HepG2 (cell line): ENCODE results near the gene FITM1. TPM values are rescaled to one million over a fixed set of nuclear protein-coding genes. Genes with fewer than 3 reads are reported as not detected.
A peak's percentile ranks its signal among the peaks of the same experiment; 100 is the strongest.

Source experiments
- ATAC-seq: fragments of 200-7000 bp; cut with Tn5 transposase; 3 replicates; pipeline ENCODE4 v1.9.1; 2020; ENCODE audit warnings: mild to moderate bottlenecking, moderate library complexity
- BruUV-seq: library from RNA; stranded (reverse); fragments of 400-500 nt; replicated peaks from 2 replicates; lab custom pipeline; 2021; lab: Mats Ljungman, UMichigan
- CTCF ChIA-PET: fragments of 300-600 bp; formaldehyde crosslinking; extraction: SDS; loops from one replicate; lab custom pipeline; 2021; ENCODE audit warnings: low total read pairs, inconsistent platforms, low intra/inter-chr PET ratio; lab: Yijun Ruan, JAX
- POLR2A ChIA-PET: fragments of 350-600 bp; sonication (Branson Sonifier 250); formaldehyde crosslinking; loops from one replicate; lab custom pipeline; 2020; ENCODE audit warnings: antibody characterized with exemption, inconsistent platforms; lab: Yijun Ruan, JAX
- DNase-seq: peaks from one replicate; pipeline ENCODE4 v3.0.0-alpha.2; 2015; ENCODE audit warnings: low spot score
- FAIRE-seq: peaks from 3 replicates; lab custom pipeline; 2011; peaks lifted over from hg19 to GRCh38; lab: Jason Lieb, UNC
- H2AFZ ChIP-seq: one replicate; pipeline ENCODE4 v1.6.1; 2011; ENCODE audit warnings: low read length, inconsistent platforms
- H3K27ac ChIP-seq: fragments of 300-600 bp; 3 replicates; pipeline ENCODE4 v1.8.0; 2011; ENCODE audit warnings: mixed run types, mild to moderate bottlenecking, mixed read lengths, low read length, inconsistent platforms; ENCODE audit not compliant: insufficient read depth; ENCODE audit errors: extremely low read length
- H3K27me3 ChIP-seq, 2 experiments: fragments of 200-600 bp in 1 of 2; 2 replicates in 1 of 2; 3 replicates in 1 of 2; pipeline versions ENCODE4 v1.6.0 to v1.8.0; 2011; ENCODE audit warnings: low read length in 2 of 2, mild to moderate bottlenecking in 2 of 2, moderate library complexity in 2 of 2, inconsistent platforms in 1 of 2; ENCODE audit not compliant: insufficient read depth in 2 of 2, control insufficient read depth in 1 of 2
- H3K36me3 ChIP-seq, 2 experiments: fragments of 200-600 bp in 1 of 2; replicated peaks in 1 of 2; 2 replicates in 1 of 2; 3 replicates in 1 of 2; pipeline versions ENCODE4 v1.5.1 to v1.8.0; 2011; ENCODE audit warnings: low read length in 2 of 2, inconsistent platforms in 1 of 2; ENCODE audit not compliant: insufficient read depth in 2 of 2, control insufficient read depth in 1 of 2
- H3K4me1 ChIP-seq: 2 replicates; pipeline ENCODE4 v1.5.1; 2012; ENCODE audit warnings: low read length, inconsistent platforms; ENCODE audit not compliant: insufficient read depth
- H3K4me2 ChIP-seq: 2 replicates; pipeline ENCODE4 v1.6.0; 2011; ENCODE audit warnings: low read depth, low read length, inconsistent platforms
- H3K4me3 ChIP-seq, 3 experiments: fragments of 200-600 bp in 1 of 3; sonication (generic), shearing (Covaris generic) in 1 of 3; replicated peaks in 1 of 3; 2 replicates each; pipeline ENCODE4 v1.5.1; 2011 to 2016; ENCODE audit warnings: low read length in 3 of 3, inconsistent platforms in 2 of 3, low read depth in 2 of 3, mild to moderate bottlenecking in 2 of 3, control low read depth in 1 of 3, mixed read lengths in 1 of 3; ENCODE audit not compliant: insufficient read depth in 1 of 3
- H3K79me2 ChIP-seq: one replicate; pipeline ENCODE4 v1.6.1; 2011; ENCODE audit warnings: low read length, inconsistent platforms; ENCODE audit not compliant: insufficient read depth
- H3K9ac ChIP-seq: 2 replicates; pipeline ENCODE4 v1.6.0; 2011; ENCODE audit warnings: mild to moderate bottlenecking, low read depth, low read length, inconsistent platforms; ENCODE audit not compliant: insufficient read depth
- H3K9me3 ChIP-seq: 2 replicates; pipeline ENCODE4 v1.5.1; 2012; ENCODE audit warnings: mild to moderate bottlenecking, low read length
- H4K20me1 ChIP-seq: 2 replicates; pipeline ENCODE4 v1.6.0; 2011; ENCODE audit warnings: inconsistent platforms, mild to moderate bottlenecking, low read length, moderate library complexity; ENCODE audit not compliant: insufficient read depth
- CENPT ChIP-seq: sonication (generic); formaldehyde crosslinking; IDR thresholded peaks from 2 replicates; pipeline ENCODE4 v1.8.0; 2022; ENCODE audit warnings: low read depth, mild to moderate bottlenecking, moderate library complexity, missing genetic modification reagents
- HOXA3 ChIP-seq: sonication (generic); formaldehyde crosslinking; IDR thresholded peaks from 2 replicates; pipeline ENCODE4 v1.5.0; 2020; ENCODE audit warnings: missing genetic modification reagents
- KDM6A ChIP-seq: IDR thresholded peaks from 2 replicates; pipeline ENCODE4 v1.6.1; 2016; ENCODE audit warnings: low read depth
- KLF13 ChIP-seq: sonication (generic); formaldehyde crosslinking; IDR thresholded peaks from 2 replicates; pipeline ENCODE4 v1.4.0; 2020; ENCODE audit warnings: mild to moderate bottlenecking, missing genetic modification reagents
- LBX2 ChIP-seq: sonication (generic); formaldehyde crosslinking; IDR thresholded peaks from 2 replicates; pipeline ENCODE4 v1.5.0; 2020; ENCODE audit warnings: missing genetic modification reagents, mild to moderate bottlenecking, borderline replicate concordance
- MAFK ChIP-seq, 2 experiments: IDR thresholded peaks in 1 of 2; conservative IDR thresholded peaks in 1 of 2; 2 replicates each; pipeline ENCODE4 v1.6.1; 2011; ENCODE audit warnings: improper control_type of control experiment in 2 of 2, low read length in 2 of 2
- MYC ChIP-seq: sonication (generic); formaldehyde crosslinking; IDR thresholded peaks from 2 replicates; pipeline ENCODE4 v1.9.0; 2021; ENCODE audit warnings: missing genetic modification reagents, borderline replicate concordance
- RBFOX2 ChIP-seq: fragments of 200-400 bp; formaldehyde crosslinking; IDR thresholded peaks from 2 replicates; pipeline ENCODE4 v1.6.1; 2017; ENCODE audit warnings: low read depth, mild to moderate bottlenecking, low read length
- SP1 ChIP-seq, 2 experiments: fragments of 450-650 bp in 1 of 2; sonication (generic) in 1 of 2; formaldehyde crosslinking in 1 of 2; IDR thresholded peaks; 2 replicates each; pipeline versions ENCODE4 v1.4.0 to v1.6.1; 2016 to 2020; ENCODE audit warnings: missing genetic modification reagents in 1 of 2
- TCF12 ChIP-seq, 2 experiments: fragments of 450-650 bp in 1 of 2; sonication (generic) in 1 of 2; formaldehyde crosslinking in 1 of 2; IDR thresholded peaks; 2 replicates each; pipeline versions ENCODE4 v1.6.1 to v1.8.0; 2017 to 2022; ENCODE audit warnings: antibody characterized with exemption in 1 of 2, mild to moderate bottlenecking in 1 of 2, missing genetic modification reagents in 1 of 2, moderate library complexity in 1 of 2
- ZBTB25 ChIP-seq: IDR thresholded peaks from 2 replicates; pipeline ENCODE4 v1.6.1; 2018; ENCODE audit warnings: missing genetic modification reagents
- ZKSCAN1 ChIP-seq: fragments of 150-350 bp; IDR thresholded peaks from 2 replicates; pipeline ENCODE4 v1.6.1; 2014; ENCODE audit warnings: low read length
- ZNF10 ChIP-seq: sonication (generic); formaldehyde crosslinking; IDR thresholded peaks from 2 replicates; pipeline ENCODE4 v1.4.0; 2020; ENCODE audit warnings: mild to moderate bottlenecking, low read depth, missing genetic modification reagents, borderline replicate concordance
- ZNF232 ChIP-seq: sonication (generic); formaldehyde crosslinking; IDR thresholded peaks from 2 replicates; pipeline ENCODE4 v1.4.0; 2020; ENCODE audit warnings: missing genetic modification reagents, borderline replicate concordance
- ZNF839 ChIP-seq: sonication (generic); formaldehyde crosslinking; IDR thresholded peaks from 2 replicates; pipeline ENCODE4 v1.4.0; 2020; ENCODE audit warnings: missing genetic modification reagents, mild to moderate bottlenecking, borderline replicate concordance
- WGBS: methylation state at CpG from one replicate; pipeline ENCODE4 v1.1.6; 2017; ENCODE audit warnings: low lambda C conversion rate; 5-methylcytosine and 5-hydroxymethylcytosine counted together
- in situ Hi-C: cut with HindIII; loops from 2 replicates; pipeline ENCODE4 v1.10.0; 2017; ENCODE audit warnings: low pct_unique_long_range_greater_than_20kb; ENCODE audit not compliant: extremely low pct_ligation_motif_present
- intact Hi-C: fragments of 100-400 bp; cut with micrococcal nuclease; formaldehyde crosslinking; loops from one replicate; pipeline ENCODE4 v1.10.0; 2022; ENCODE audit not compliant: unreplicated experiment
- polyA plus RNA-seq, 8 experiments: library from polyadenylated mRNA; depleted of rRNA in 3 of 8; stranded (reverse) in 7 of 8; unstranded in 1 of 8; fragments of >200 nt; fragmentation: Illumina TruSeq in 4 of 8; extraction: Trizol in 4 of 8; gene quantifications; 2 replicates each; pipeline versions ENCODE4 v1.2.1 to v1.2.3, GENCODE V29; 2011 to 2016; ENCODE audit warnings: low read depth in 4 of 8, missing spikeins in 1 of 8, mixed read lengths in 1 of 8; ENCODE audit not compliant: insufficient read depth in 1 of 8
- total RNA-seq, 5 experiments: library from RNA; depleted of rRNA; stranded (reverse); fragments of >200 nt; fragmentation: Illumina TruSeq; extraction: Trizol; gene quantifications; 2 replicates each; pipeline ENCODE4 v1.2.3, GENCODE V29; 2016; ENCODE audit warnings: low read depth in 1 of 5
- TF ChIP-seq, protein P1 (sequence below): sonication (generic); formaldehyde crosslinking; IDR thresholded peaks from 2 replicates; pipeline ENCODE4 v1.4.0; 2020; ENCODE audit warnings: mild to moderate bottlenecking, missing genetic modification reagents

Gene FITM1
- total and polyA plus RNA-seq, 2 of the 13 experiments (the other 11 are each of a cell fraction or from before 2014, with no cell fraction given), result 2.7 to 5.8 TPM

DNA sequence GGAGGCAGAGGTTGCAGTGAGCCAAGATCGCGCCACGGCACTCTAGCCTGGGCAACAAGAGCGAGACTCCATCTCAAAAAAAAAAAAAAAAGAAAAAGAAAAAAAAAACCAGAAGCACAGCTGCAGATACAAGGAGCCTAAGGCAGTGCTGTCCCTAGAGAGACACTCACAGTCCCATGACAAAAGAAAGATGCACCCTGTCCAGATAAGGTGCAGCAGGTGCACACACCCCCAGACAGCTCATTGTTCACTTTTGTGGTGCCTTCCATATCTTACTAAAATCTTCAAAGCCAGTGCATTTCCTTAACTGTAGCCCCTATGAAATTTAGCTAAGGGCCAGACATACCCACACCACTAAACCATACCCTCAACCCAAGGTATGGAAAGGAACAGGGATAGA lies 8.0 kb upstream of the FITM1 start:
- no peak overlapping the region for H3K9ac ChIP-seq
- H3K27me3 ChIP-seq, result no peaks in the 10 kb centered on the region
- peaks cover 5% of the 10 kb centered on the region; the same call in 1 of the 2 replicates for H3K4me1 ChIP-seq
- whole genome bisulfite sequencing, result 82% methylated on average over 4 of the region's 4 CpGs
- H3K79me2 ChIP-seq, result peaks cover 10% of the 10 kb centered on the region
- FAIRE-seq (no peak), ATAC-seq (no peak; the same call in 2 of the 3 replicates), DNase-seq (no peak)
- H4K20me1 ChIP-seq, result no peaks in the 10 kb centered on the region
- H2AFZ ChIP-seq, result no peak overlapping the region
- BruUV-seq, result no TSS peak
- intact Hi-C loops, result no loop called here
- CTCF ChIA-PET, result no interaction called here
- POLR2A ChIA-PET, result interaction anchor here (0.7 to 22.7 kb wide), 5 partner anchors 2 to 66 kb away, joined by 3 to 977 read pairs (median 279); partner anchors contain the start of genes DCAF11, EMC9, FITM1 and IPO4
- no peak overlapping the region for H3K4me3 ChIP-seq
- TF ChIP-seq RBFOX2 (peak; percentile 40; the same call in 1 of the 2 replicates), ZNF232 (CRISPR knock-in tag) (no peak), CENPT (CRISPR knock-in tag) (0 out of 2 replicates have a peak, but pooled peaks have one; percentile 34), SP1 (IDR thresholded peaks at IDR 0.05) (no peak), SP1 (CRISPR knock-in tag; IDR thresholded peaks at IDR 0.05) (no peak)
- TF ChIP-seq, all 625 proteins: peak for 2
- no peak overlapping the region for H3K4me2 ChIP-seq
- in situ Hi-C loops, result loop anchor here (25.0 kb wide), 1 partner anchor 1535 kb away; the partner anchor contains the start of genes ABHD4 and DAD1
- H3K27ac ChIP-seq, result no peak overlapping the region
- H3K9me3 ChIP-seq, result no peaks in the 10 kb centered on the region
- H3K36me3 ChIP-seq, result peaks cover 56 to 62% of the 10 kb centered on the region in 2 experiments

- H3K27me3 ChIP-seq, result no peaks in the 10 kb centered on the region
- ChIA-PET CTCF (no interaction called here), POLR2A (interaction anchor here (0.9 to 22.7 kb wide), 5 partner anchors 2 to 38 kb away, joined by 3 to 977 read pairs (median 279); partner anchors contain the start of genes DCAF11, EMC9, FITM1 and IRF9)
- no TSS peak for BruUV-seq
- H3K4me2 ChIP-seq, result no peak overlapping the region
- H3K4me1 ChIP-seq, result peaks cover 2% of the 10 kb centered on the region; the same call in 1 of the 2 replicates
- H3K4me3 ChIP-seq, result no peak overlapping the region
- peaks cover 5% of the 10 kb centered on the region for H3K79me2 ChIP-seq
- DNase-seq (no peak), ATAC-seq (no peak), FAIRE-seq (no peak)
- no peaks in the 10 kb centered on the region for H4K20me1 ChIP-seq
- H3K9me3 ChIP-seq, result no peaks in the 10 kb centered on the region
- no peak overlapping the region for H3K9ac ChIP-seq
- no peak overlapping the region for H2AFZ ChIP-seq
- intact Hi-C loops (no loop called here), in situ Hi-C loops (loop anchor here (25.0 kb wide), 1 partner anchor 1536 kb away; the partner anchor contains the start of genes ABHD4 and DAD1)
- H3K36me3 ChIP-seq, result peaks cover 53 to 57% of the 10 kb centered on the region in 2 experiments
- WGBS, result 98% methylated on average over 8 of the region's 8 CpGs
- H3K27ac ChIP-seq, result no peak overlapping the region
- TF ChIP-seq KDM6A (no peak), MAFK (conservative IDR thresholded peaks at IDR 0.05 in 1 of 2, IDR thresholded peaks at IDR 0.05 in 1 of 2; ENCODE audit: low read length in 2 of 2) (no peak), ZNF839 (CRISPR knock-in tag) (peak; percentile 23; the same call in 1 of the 2 replicates), TCF12 (IDR thresholded peaks at IDR 0.05) (no peak), TCF12 (CRISPR knock-in tag; IDR thresholded peaks at IDR 0.05) (no peak), HOXA3 (CRISPR knock-in tag) (no peak), KLF13 (CRISPR knock-in tag) (0 out of 2 replicates have a peak, but pooled peaks have one; percentile 26), LBX2 (CRISPR knock-in tag) (no peak), ZBTB25 (CRISPR knock-in tag) (no peak), ZKSCAN1 (no peak), ZNF10 (CRISPR knock-in tag) (0 out of 2 replicates have a peak, but pooled peaks have one; percentile 25), MYC (CRISPR knock-in tag) (no peak)
- TF ChIP-seq, protein P1, sequence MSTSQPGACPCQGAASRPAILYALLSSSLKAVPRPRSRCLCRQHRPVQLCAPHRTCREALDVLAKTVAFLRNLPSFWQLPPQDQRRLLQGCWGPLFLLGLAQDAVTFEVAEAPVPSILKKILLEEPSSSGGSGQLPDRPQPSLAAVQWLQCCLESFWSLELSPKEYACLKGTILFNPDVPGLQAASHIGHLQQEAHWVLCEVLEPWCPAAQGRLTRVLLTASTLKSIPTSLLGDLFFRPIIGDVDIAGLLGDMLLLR (CRISPR knock-in tag), result 0 out of 2 replicates have a peak, but pooled peaks have one; percentile 33
Observed at GRCh38 chr14:24122898-24123297, 7.6 kb upstream of the FITM1 start.
